OCI-LY1 (cell line): ENCODE measurements around the gene COL7A1.

Source experiments
- H2AFZ ChIP-seq: fragments of 200-600 bp; sonication (generic), shearing (Covaris generic); 2 replicates; pipeline ENCODE4 v1.6.0; 2014; ENCODE audit warnings: antibody characterized with exemption, mild to moderate bottlenecking, low read length
- H3F3A ChIP-seq: fragments of 200-600 bp; sonication (generic), shearing (Covaris generic); 2 replicates; pipeline ENCODE4 v1.6.0; 2014; ENCODE audit warnings: mild to moderate bottlenecking, antibody characterized with exemption, low read length, moderate library complexity; ENCODE audit not compliant: insufficient read depth
- H3K27ac ChIP-seq: fragments of 200-600 bp; sonication (generic); 2 replicates; pipeline ENCODE4 v1.5.1; 2014; ENCODE audit warnings: low read length, mixed run types, mild to moderate bottlenecking, low read depth; ENCODE audit not compliant: poor library complexity, severe bottlenecking
- H3K27me3 ChIP-seq: fragments of 200-600 bp; sonication (generic); 2 replicates; pipeline ENCODE4 v1.6.0; 2014; ENCODE audit warnings: antibody characterized with exemption, mild to moderate bottlenecking, low read length, moderate library complexity; ENCODE audit not compliant: insufficient read depth
- H3K36me3 ChIP-seq: fragments of 200-600 bp; sonication (generic); 2 replicates; pipeline ENCODE4 v1.6.1; 2014; ENCODE audit warnings: mild to moderate bottlenecking, antibody characterized with exemption, low read length, moderate library complexity, mixed read lengths; ENCODE audit not compliant: insufficient read depth
- H3K4me1 ChIP-seq: fragments of 200-600 bp; sonication (generic); 2 replicates; pipeline ENCODE4 v1.5.1; 2014; ENCODE audit warnings: mild to moderate bottlenecking, low read length, moderate library complexity; ENCODE audit not compliant: insufficient read depth, severe bottlenecking
- H3K4me2 ChIP-seq: fragments of 200-600 bp; sonication (generic), shearing (Covaris generic); 2 replicates; pipeline ENCODE4 v1.6.1; 2014; ENCODE audit warnings: low read length
- H3K4me3 ChIP-seq: fragments of 200-600 bp; sonication (generic); 2 replicates; pipeline ENCODE4 v1.5.1; 2014; ENCODE audit warnings: low read length, low read depth, mild to moderate bottlenecking, mixed read lengths; ENCODE audit not compliant: poor library complexity, severe bottlenecking
- H3K79me2 ChIP-seq: fragments of 200-600 bp; shearing (Covaris generic); 2 replicates; pipeline ENCODE4 v1.6.1; 2016; ENCODE audit warnings: mixed run types, low read length, mixed read lengths; ENCODE audit not compliant: insufficient read depth
- H3K9ac ChIP-seq: fragments of 200-600 bp; sonication (generic), shearing (Covaris generic); 2 replicates; pipeline ENCODE4 v1.6.1; 2014; ENCODE audit warnings: mild to moderate bottlenecking, low read length, mixed read lengths
- H3K9me2 ChIP-seq: fragments of 200-600 bp; sonication (generic), shearing (Covaris generic); 2 replicates; pipeline ENCODE4 v1.6.1; 2014; ENCODE audit warnings: low read depth, mild to moderate bottlenecking, low read length, mixed read lengths
- H3K9me3 ChIP-seq: fragments of 200-600 bp; shearing (Covaris generic); 2 replicates; pipeline ENCODE4 v1.6.1; 2014; ENCODE audit warnings: low read length, mixed read lengths
- H4K20me1 ChIP-seq: fragments of 200-600 bp; sonication (generic), shearing (Covaris generic); 2 replicates; pipeline ENCODE4 v1.6.0; 2016; ENCODE audit warnings: mild to moderate bottlenecking, low read length; ENCODE audit not compliant: insufficient read depth
- CTCF ChIP-seq: fragments of 200-600 bp; sonication (generic), shearing (Covaris generic); IDR thresholded peaks from 2 replicates; pipeline ENCODE4 v1.5.1; 2017; ENCODE audit warnings: mild to moderate bottlenecking, antibody characterized with exemption, low read length, moderate library complexity, mixed read lengths
- EZH2 ChIP-seq: fragments of 200-600 bp; sonication (generic), shearing (Covaris generic); IDR thresholded peaks from 2 replicates; pipeline ENCODE4 v1.8.0; 2017; ENCODE audit warnings: borderline replicate concordance, mixed run types, mild to moderate bottlenecking, antibody characterized with exemption, low read length, moderate library complexity, mixed read lengths

COL7A1 gene

GRCh38 chr3:48528048-48528447 lies 67.1 kb downstream of the COL7A1 start:
- Histone ChIP-seq H3K27ac (no peak overlapping the region), H3K4me2 (no peak overlapping the region), H3K9ac (no peak overlapping the region), H3F3A (no peaks in the 10 kb centered on the region), H4K20me1 (no peaks in the 10 kb centered on the region), H3K9me2 (no peaks in the 10 kb centered on the region), H3K36me3 (peaks cover 39% of the 10 kb centered on the region; the same call in 1 of the 2 replicates), H3K4me3 (no peak overlapping the region), H3K9me3 (no peaks in the 10 kb centered on the region), H2AFZ (no peak overlapping the region), H3K79me2 (no peaks in the 10 kb centered on the region), H3K4me1 (no peaks in the 10 kb centered on the region), H3K27me3 (no peaks in the 10 kb centered on the region)
- TF ChIP-seq EZH2 (no peak), CTCF (no peak)

DNA sequence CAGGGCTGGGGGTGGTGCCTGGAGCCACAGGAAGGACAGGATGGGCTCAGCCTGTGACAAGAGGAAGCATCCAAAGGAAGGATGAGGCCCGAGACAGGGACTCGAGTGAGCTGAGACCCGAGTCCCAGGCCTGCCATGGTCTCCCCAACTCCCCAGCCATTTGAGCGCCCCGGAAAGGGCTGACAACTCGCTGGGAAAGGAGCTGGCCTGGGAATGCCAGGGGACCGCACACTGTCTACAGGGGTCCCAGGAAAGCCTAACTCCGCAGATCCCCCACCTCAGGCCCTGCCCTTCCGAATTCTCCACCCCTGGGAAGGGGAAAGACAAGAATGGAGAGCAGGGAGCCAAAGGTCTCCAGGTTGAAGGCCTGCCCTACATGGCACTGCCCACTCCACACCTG lies 70.2 kb downstream of the COL7A1 start:
- no peaks in the 10 kb centered on the region for H3K79me2 ChIP-seq
- no peaks in the 10 kb centered on the region for H3K4me1 ChIP-seq
- H3K36me3 ChIP-seq, result peaks cover 27% of the 10 kb centered on the region; the same call in 1 of the 2 replicates
- H3K9ac ChIP-seq, result no peak overlapping the region
- no peak overlapping the region for H3K4me2 ChIP-seq
- H3F3A ChIP-seq, result no peaks in the 10 kb centered on the region
- H4K20me1 ChIP-seq, result no peaks in the 10 kb centered on the region
- no peaks in the 10 kb centered on the region for H3K9me2 ChIP-seq
- H3K27ac ChIP-seq, result no peak overlapping the region
- no peaks in the 10 kb centered on the region for H3K9me3 ChIP-seq
- H2AFZ ChIP-seq, result no peak overlapping the region
- H3K27me3 ChIP-seq, result no peaks in the 10 kb centered on the region
- TF ChIP-seq EZH2, result no peak
- no peak for TF ChIP-seq CTCF
- no peak overlapping the region for H3K4me3 ChIP-seq

DNA sequence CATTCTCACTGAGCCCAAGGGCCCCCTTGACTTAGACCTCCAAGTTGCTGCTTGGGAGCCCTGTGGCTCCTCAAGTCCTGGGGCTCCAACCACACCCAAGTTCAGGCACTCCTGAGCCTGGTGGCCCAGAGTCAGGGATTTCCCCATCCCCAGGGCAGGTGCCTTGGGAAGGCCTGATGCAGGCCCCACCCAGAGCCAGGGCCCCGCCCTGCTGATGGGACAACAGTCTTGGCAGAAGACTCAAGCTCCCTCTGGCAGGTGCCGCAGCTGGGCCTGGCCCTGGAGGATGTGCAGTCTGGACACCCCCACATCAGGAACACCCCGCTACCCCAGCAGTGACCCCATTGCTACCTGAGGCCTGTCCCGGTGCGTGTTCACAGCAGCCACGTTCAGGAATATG lies 73.5 kb downstream of the COL7A1 start:
- Histone ChIP-seq H3K27me3 (no peaks in the 10 kb centered on the region), H3K9me2 (no peaks in the 10 kb centered on the region), H3K9me3 (no peaks in the 10 kb centered on the region), H3F3A (no peaks in the 10 kb centered on the region), H3K9ac (no peak overlapping the region), H4K20me1 (no peaks in the 10 kb centered on the region), H3K27ac (no peak overlapping the region), H3K4me2 (no peak overlapping the region), H3K36me3 (peaks cover 6% of the 10 kb centered on the region; the same call in 1 of the 2 replicates), H3K79me2 (no peaks in the 10 kb centered on the region), H3K4me3 (no peak overlapping the region), H3K4me1 (no peaks in the 10 kb centered on the region), H2AFZ (no peak overlapping the region)
- TF ChIP-seq CTCF, result no peak
- TF ChIP-seq EZH2, result no peak
